Small intestine (tissue), 7 donors: ENCODE data around the gene ZSCAN10. TPM values are rescaled to one million over a fixed set of nuclear protein-coding genes. Genes with fewer than 3 reads are reported as not detected.

ENCODE experiments used
- DNase-seq, 2 donors: peaks; one replicate each; pipeline versions ENCODE4 v3.0.0 to v3.0.0-alpha.2; 2013
- FAIRE-seq: peaks from 2 replicates; lab custom pipeline; 2012; peaks lifted over from hg19 to GRCh38; lab: Jason Lieb, UNC
- H3K27ac ChIP-seq, 3 donors: one replicate each; pipeline ENCODE4 v1.5.1; 2013; ENCODE audit warnings: low read length in 2 of 3, mild to moderate bottlenecking in 2 of 3, control low read depth in 1 of 3, inconsistent platforms in 1 of 3, low read depth in 1 of 3, moderate library complexity in 1 of 3
- H3K27me3 ChIP-seq, 3 donors: one replicate each; pipeline ENCODE4 v1.6.1; 2013; ENCODE audit warnings: low read length in 3 of 3, inconsistent platforms in 1 of 3; ENCODE audit not compliant: control insufficient read depth in 3 of 3, insufficient read depth in 3 of 3
- H3K36me3 ChIP-seq, 3 donors: one replicate each; pipeline ENCODE4 v1.6.1; 2013; ENCODE audit warnings: low read length in 3 of 3, inconsistent platforms in 1 of 3, low read depth in 1 of 3, mild to moderate bottlenecking in 1 of 3, moderate library complexity in 1 of 3; ENCODE audit not compliant: control insufficient read depth in 3 of 3, insufficient read depth in 2 of 3
- H3K4me1 ChIP-seq, 3 donors: one replicate each; pipeline ENCODE4 v1.6.1; 2013; ENCODE audit warnings: low read length in 2 of 3, inconsistent platforms in 1 of 3, low read depth in 1 of 3, mild to moderate bottlenecking in 1 of 3, moderate library complexity in 1 of 3; ENCODE audit not compliant: control insufficient read depth in 3 of 3, insufficient read depth in 2 of 3
- H3K4me3 ChIP-seq, 3 donors: one replicate each; pipeline ENCODE4 v1.5.1; 2013; ENCODE audit warnings: low read length in 3 of 3, control low read depth in 1 of 3, inconsistent platforms in 1 of 3, low read depth in 1 of 3, mild to moderate bottlenecking in 1 of 3, moderate library complexity in 1 of 3
- H3K9me3 ChIP-seq, 2 donors: one replicate each; pipeline ENCODE4 v1.6.1; 2013; ENCODE audit warnings: low read depth in 1 of 2, low read length in 1 of 2; ENCODE audit not compliant: control insufficient read depth in 2 of 2, insufficient read depth in 1 of 2
- WGBS, 3 donors: extraction: QIAGEN DNeasy Blood & Tissue Kit; methylation state at CpG; one replicate each; pipeline ENCODE4 v1.1.7; 2013; 5-methylcytosine and 5-hydroxymethylcytosine counted together
- polyA plus RNA-seq, 4 donors: library from polyadenylated mRNA; stranded (reverse) in 3 of 4; unstranded in 1 of 4; fragments of 200-250 nt in 3 of 4; fragments of 120-200 nt in 1 of 4; gene quantifications; one replicate each; pipeline versions ENCODE4 v1.2.1 to v1.2.3, GENCODE V29; 2013
- donor health status: healthy with polysubstance abuse.
- donor health status: control.
- donor health status: control.
- donor health status: Bipolar disorder and iron deficiency.
- donor health status: healthy.

ZSCAN10 gene
- polyA plus RNA-seq, 4 donors: 0.03 to 0.46 TPM; not detected in 2

DNA sequence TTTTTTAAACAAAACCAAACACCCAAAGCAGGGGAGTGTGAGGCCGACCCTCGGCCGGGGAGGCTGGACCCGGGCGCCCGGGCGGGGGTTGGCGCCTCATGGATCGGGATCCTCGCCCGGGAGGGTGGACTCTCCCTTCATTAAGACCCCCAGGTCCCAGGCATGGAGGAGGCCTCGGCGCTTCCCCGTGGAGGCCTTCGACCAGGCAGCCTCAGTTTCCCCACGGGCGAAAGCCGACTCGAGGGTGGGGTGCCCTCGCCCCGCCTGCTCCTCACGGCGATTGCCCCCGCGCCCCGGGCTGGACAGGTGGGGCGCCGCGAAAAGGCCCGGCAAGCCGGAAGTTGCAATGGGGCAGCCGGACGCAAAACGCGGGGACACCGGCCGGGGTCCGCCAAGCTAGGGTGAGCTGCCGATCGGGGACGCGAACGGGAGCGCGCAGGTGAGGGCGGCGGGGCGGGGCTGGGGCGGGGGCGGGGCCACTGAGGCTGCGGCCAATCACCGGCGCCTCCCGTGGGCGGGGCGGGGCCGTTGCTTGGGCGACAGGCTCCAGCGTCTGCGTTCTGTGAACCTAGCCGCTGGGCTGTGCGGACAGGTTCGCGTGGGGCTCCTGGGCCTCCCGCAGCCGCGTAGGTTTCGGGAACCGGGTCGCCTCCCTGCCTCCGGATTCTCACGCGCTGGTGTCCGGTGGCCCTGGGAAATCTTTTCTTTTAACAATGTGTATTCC lies 7.3 kb upstream of the ZSCAN10 start:
- 0 to 1% (median 1%) methylated on average over 48 to 74 of the region's 74 CpGs for WGBS, 3 donors
- FAIRE-seq: no peak
- H3K36me3 ChIP-seq: no peaks in the 10 kb centered on the region
- peak overlapping the region; percentile 24 to 90 (median 75) for H3K4me3 ChIP-seq
- peaks cover 0 to 11% (median 0%) of the 10 kb centered on the region in 3 donors for H3K4me1 ChIP-seq
- H3K27ac ChIP-seq: peak overlapping the region; percentile 70 to 88 (median 83)
- H3K27me3 ChIP-seq: no peaks in the 10 kb centered on the region
- no peaks in the 10 kb centered on the region for H3K9me3 ChIP-seq
- DNase-seq: peak; percentile 91 to 96

DNA sequence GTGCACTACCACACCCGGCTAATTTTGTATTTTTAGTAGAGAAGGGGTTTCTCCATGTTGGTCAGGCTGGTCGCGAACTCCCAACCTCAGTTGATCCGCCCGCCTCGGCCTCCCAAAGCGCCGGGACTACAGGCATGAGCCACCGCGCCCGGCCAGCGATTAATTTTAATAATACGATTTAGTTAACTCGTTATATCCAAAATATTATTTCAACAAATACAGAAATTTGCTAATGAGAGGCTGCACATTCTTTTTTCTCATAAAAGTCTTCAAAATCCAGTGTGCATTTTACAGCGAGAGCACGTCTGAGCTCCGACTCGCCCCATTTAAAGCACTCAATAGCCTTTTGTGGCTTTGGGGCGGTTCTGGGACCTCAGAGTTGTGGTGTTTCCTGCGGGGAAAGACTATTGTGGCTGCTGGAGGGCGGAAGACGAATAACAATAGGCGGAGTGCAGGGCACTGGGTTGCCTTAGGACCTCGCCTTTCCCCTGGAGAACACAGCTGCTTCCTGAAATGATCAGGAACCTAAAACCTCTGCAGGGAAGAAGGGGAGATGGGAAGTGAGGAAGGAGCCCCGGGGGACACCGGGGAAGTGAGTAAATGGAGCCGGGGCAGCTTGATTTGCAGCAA lies 2.9 kb upstream of the ZSCAN10 start:
- Histone ChIP-seq H3K36me3 (no peaks in the 10 kb centered on the region), H3K4me1 (peaks cover 0 to 16% (median 0%) of the 10 kb centered on the region in 3 donors), H3K27ac (peak overlapping the region in 1 of 3 donors; percentile 27), H3K9me3 (no peaks in the 10 kb centered on the region), H3K4me3 (no peak overlapping the region), H3K27me3 (peaks cover 0 to 30% (median 0%) of the 10 kb centered on the region in 3 donors)
- 47 to 77% (median 67%) methylated on average over 27 of the region's 27 CpGs for WGBS, 3 donors
- DNase-seq: no peak
- no peak for FAIRE-seq

DNA sequence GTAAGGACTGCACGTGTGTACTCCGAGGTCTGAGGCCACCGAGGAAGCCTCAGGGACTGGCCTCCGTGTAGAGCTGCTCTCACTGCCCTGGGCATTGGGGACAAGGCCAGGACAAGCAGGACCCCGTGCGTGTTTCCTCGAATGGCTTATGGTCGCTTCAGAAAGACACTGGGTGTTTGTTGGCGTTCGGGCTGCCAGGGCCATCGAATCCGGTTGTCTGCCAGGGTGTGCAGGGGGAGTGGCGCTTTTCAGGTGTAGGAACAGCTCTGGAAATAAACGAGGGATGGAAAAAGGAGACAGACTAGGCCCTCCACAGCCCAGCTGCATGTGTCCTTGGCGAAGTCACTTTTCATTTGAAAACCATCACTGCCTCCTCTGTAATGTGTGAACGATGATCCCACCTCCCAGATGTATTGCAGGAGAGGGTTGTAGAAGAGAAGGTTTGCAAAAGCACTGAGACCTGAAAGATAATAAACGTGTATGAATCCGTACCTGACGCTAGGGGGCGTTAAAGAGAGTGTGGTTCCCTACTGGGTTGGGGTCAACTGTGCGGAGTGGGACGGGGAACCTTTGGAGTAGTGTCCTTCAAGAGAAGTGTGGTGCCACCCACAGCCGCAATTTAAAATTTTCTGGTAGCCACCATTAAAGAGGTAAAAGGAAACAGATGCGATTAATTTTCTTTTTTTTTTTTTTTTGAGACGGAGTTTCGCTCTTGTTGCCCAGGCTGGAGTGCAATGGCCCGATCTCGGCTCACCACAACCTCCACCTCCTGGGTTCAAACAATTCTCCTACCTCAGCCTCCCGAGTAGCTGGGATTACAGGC lies 2.1 kb upstream of the ZSCAN10 start:
- 51 to 53% (median 53%) methylated on average over 25 to 29 of the region's 29 CpGs for WGBS, 3 donors
- peak; percentile 46 to 67 for DNase-seq
- Histone ChIP-seq H3K4me3 (no peak overlapping the region), H3K9me3 (no peaks in the 10 kb centered on the region), H3K27me3 (peaks cover 0 to 34% (median 0%) of the 10 kb centered on the region in 3 donors), H3K4me1 (peaks cover 0 to 16% (median 0%) of the 10 kb centered on the region in 3 donors), H3K27ac (peak overlapping the region in 1 of 3 donors; percentile 1), H3K36me3 (no peaks in the 10 kb centered on the region)
- FAIRE-seq: no peak

DNA sequence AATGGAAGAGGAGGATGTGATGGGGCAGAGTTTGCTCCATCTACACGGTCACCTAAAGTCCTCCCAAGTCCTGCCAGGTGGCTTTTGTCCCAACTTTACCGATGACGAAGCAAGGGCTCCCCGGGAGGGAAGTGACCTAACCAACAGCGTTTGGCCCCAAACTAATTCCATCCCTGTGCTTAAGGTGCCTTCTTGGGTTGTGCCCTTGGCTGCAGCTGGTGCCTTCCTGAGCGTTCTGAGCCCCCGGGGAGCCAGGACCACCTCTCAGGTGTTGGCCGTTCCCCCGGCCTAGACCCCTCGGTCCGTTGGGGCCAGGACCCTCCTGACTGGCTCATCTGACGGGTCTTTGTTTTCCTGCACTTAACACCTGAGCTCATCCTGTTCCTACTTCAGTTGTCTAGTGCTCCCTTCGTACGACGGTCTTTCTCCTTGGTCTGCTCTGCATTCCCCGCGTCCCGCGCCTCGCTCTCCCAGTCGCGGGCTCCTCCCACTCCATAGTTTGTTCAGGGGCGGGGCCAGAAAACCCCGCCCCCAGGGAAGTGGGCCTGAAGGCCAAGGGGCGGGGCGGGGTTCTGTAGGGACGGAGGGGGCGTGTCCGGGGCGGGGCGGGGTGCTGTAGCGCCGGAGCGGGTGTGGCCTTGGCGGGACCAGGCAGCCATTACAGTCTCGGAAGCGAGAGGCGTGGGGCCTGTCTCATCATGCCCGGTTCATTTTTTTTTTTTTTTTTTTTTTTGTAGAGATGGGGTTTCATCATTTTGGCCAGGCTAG lies 822 bp upstream of the ZSCAN10 start:
- Histone ChIP-seq H3K4me1 (peaks cover 0 to 10% (median 0%) of the 10 kb centered on the region in 3 donors), H3K27me3 (peaks cover 0 to 36% (median 0%) of the 10 kb centered on the region in 3 donors), H3K4me3 (peak overlapping the region in 1 of 3 donors; percentile 9), H3K9me3 (no peaks in the 10 kb centered on the region), H3K36me3 (no peaks in the 10 kb centered on the region), H3K27ac (no peak overlapping the region)
- peak; percentile 94 to 96 for DNase-seq
- FAIRE-seq: no peak
- 1 to 9% (median 6%) methylated on average over 37 to 39 of the region's 39 CpGs for WGBS, 3 donors

DNA sequence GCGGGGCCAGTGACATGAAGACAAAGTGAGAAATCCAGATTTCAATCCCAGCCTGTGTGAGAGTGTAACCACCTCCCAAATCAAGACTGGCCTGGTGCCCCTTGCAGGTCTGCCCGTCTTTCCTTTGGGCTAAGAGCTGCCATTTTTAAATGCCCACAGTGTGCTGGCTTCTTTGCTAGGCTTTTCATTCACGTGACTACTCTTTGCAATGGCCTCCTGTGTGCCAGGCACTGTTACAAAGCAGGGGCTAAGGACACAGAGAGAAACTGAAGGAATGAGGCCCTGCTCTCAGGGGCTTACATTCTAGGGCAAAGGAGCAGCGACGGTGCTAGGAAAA lies 269 bp upstream of the ZSCAN10 start:
- Histone ChIP-seq H3K9me3 (no peaks in the 10 kb centered on the region), H3K27ac (no peak overlapping the region), H3K4me3 (no peak overlapping the region), H3K27me3 (peaks cover 0 to 36% (median 0%) of the 10 kb centered on the region in 3 donors), H3K4me1 (peaks cover 0 to 10% (median 0%) of the 10 kb centered on the region in 3 donors), H3K36me3 (no peaks in the 10 kb centered on the region)
- DNase-seq (no peak), FAIRE-seq (no peak)
- WGBS, 3 donors: 54 to 76% (median 63%) methylated on average over 5 of the region's 5 CpGs

DNA sequence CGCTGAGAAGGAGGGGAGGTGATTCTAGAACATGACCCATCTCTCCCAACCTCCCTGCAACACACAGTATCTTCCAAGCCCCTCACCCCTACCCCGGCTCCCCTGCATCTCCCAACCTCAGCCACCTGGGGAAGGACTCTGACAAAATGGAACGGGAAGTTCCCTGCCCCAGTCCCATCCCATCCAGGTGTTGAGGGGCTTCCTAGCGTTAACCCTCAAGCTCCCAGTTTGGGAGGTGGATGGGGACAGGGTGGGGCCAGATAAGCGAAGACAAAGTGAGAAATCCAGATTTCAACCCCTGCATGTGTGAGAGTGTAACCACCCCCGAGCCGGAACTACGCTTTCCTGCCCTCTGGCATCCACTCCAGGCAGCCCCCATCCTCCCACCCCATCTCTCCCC lies 1.8 kb downstream of the ZSCAN10 start:
- Histone ChIP-seq H3K4me3 (no peak overlapping the region), H3K36me3 (no peaks in the 10 kb centered on the region), H3K4me1 (peaks cover 0 to 10% (median 0%) of the 10 kb centered on the region in 3 donors), H3K27ac (no peak overlapping the region), H3K27me3 (peaks cover 0 to 36% (median 0%) of the 10 kb centered on the region in 3 donors), H3K9me3 (no peaks in the 10 kb centered on the region)
- FAIRE-seq (no peak), DNase-seq (no peak)
- 40 to 60% (median 55%) methylated on average over 8 of the region's 8 CpGs for WGBS, 3 donors

DNA sequence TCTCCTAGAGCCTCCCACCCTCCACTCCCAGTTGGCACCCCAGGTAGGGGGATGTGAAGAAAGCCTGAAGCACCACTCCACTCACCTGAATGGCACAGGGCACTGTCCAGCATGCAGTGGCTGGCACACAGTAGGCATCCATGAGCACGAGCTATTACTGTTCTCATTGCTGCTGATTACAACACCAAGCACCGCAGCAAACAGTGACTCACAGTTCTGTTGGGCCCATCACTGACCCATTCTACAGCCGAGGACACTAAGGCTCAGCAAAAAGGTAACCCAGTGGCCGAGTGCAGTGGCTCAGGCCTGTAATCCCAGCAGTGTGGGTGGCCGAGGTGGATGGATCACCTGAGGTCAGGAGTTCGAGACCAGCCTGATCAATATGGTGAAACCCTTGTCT lies 2.7 kb downstream of the ZSCAN10 start:
- 69 to 86% (median 83%) methylated on average over 6 of the region's 6 CpGs for WGBS, 3 donors
- DNase-seq (no peak), FAIRE-seq (no peak)
- H3K27me3 ChIP-seq: peaks cover 0 to 36% (median 0%) of the 10 kb centered on the region in 3 donors
- H3K4me1 ChIP-seq: peaks cover 0 to 10% (median 0%) of the 10 kb centered on the region in 3 donors
- H3K36me3 ChIP-seq: peaks cover 0 to under 1% (median 0%) of the 10 kb centered on the region in 3 donors
- no peak overlapping the region for H3K4me3 ChIP-seq
- no peaks in the 10 kb centered on the region for H3K9me3 ChIP-seq
- no peak overlapping the region for H3K27ac ChIP-seq
